IMR-90 (cell line): ENCODE measurements around the gene BLTP2. TPM values are rescaled to one million over a fixed set of nuclear protein-coding genes. Genes with fewer than 3 reads are reported as not detected.

Source experiments
- ATAC-seq: fragments of 200-7000 bp; cut with Tn5 transposase; 2 replicates; pipeline ENCODE4 v1.9.1; 2020; ENCODE audit warnings: low read depth, mild to moderate bottlenecking, moderate library complexity
- BruUV-seq: library from RNA; stranded (reverse); fragments of 400-500 nt; replicated peaks from 2 replicates; lab custom pipeline; 2021; lab: Mats Ljungman, UMichigan
- CTCF ChIA-PET: fragments of 300-600 bp; formaldehyde crosslinking; extraction: SDS; loops from one replicate; lab custom pipeline; 2021; ENCODE audit warnings: antibody characterized with exemption; lab: Yijun Ruan, JAX
- POLR2A ChIA-PET: fragments of 300-600 bp; sonication (Branson Sonifier 250); formaldehyde crosslinking; loops from one replicate; lab custom pipeline; 2022; ENCODE audit warnings: antibody characterized with exemption; ENCODE audit not compliant: unreplicated experiment; lab: Charles Lee
- DNase-seq: peaks from one replicate; pipeline ENCODE4 v3.0.0; 2013
- H2AFZ ChIP-seq: replicated peaks from 2 replicates; pipeline ENCODE3; 2013; ENCODE audit warnings: low read length, mild to moderate bottlenecking; ENCODE audit not compliant: poor library complexity
- H2AK5ac ChIP-seq: 2 replicates; pipeline ENCODE4 v1.6.1; 2013; ENCODE audit warnings: low read depth, low read length, inconsistent platforms
- H2AK9ac ChIP-seq: replicated peaks from 2 replicates; pipeline ENCODE3; 2013; ENCODE audit warnings: mild to moderate bottlenecking, low read depth, low read length, moderate library complexity; ENCODE audit not compliant: poor library complexity
- H2BK120ac ChIP-seq: 2 replicates; pipeline ENCODE4 v1.6.1; 2013; ENCODE audit warnings: low read depth, low read length, inconsistent platforms
- H2BK15ac ChIP-seq: 3 replicates; pipeline ENCODE4 v1.6.1; 2013; ENCODE audit warnings: low read depth, low read length, inconsistent platforms
- H2BK20ac ChIP-seq: 2 replicates; pipeline ENCODE4 v1.6.1; 2013; ENCODE audit warnings: low read depth, mild to moderate bottlenecking, inconsistent platforms, low read length, moderate library complexity
- H2BK5ac ChIP-seq: 2 replicates; pipeline ENCODE4 v1.6.1; 2013; ENCODE audit warnings: mild to moderate bottlenecking, low read depth, low read length, inconsistent platforms; ENCODE audit not compliant: poor library complexity, severe bottlenecking
- H3K14ac ChIP-seq: replicated peaks from 2 replicates; pipeline ENCODE4 v1.6.1; 2013; ENCODE audit warnings: low read depth, low read length, inconsistent platforms
- H3K18ac ChIP-seq: 2 replicates; pipeline ENCODE4 v1.6.1; 2013; ENCODE audit warnings: low read depth, low read length, control low read depth
- H3K23ac ChIP-seq: 2 replicates; pipeline ENCODE4 v1.6.1; 2013; ENCODE audit warnings: low read depth, low read length, inconsistent platforms
- H3K27ac ChIP-seq: 2 replicates; pipeline ENCODE4 v1.5.1; 2013; ENCODE audit warnings: mild to moderate bottlenecking, control low read depth, low read length; ENCODE audit not compliant: insufficient read depth
- H3K27me3 ChIP-seq: 2 replicates; pipeline ENCODE4 v1.6.1; 2013; ENCODE audit warnings: low read length; ENCODE audit not compliant: control insufficient read depth, insufficient read depth
- H3K36me3 ChIP-seq: 2 replicates; pipeline ENCODE4 v1.6.1; 2013; ENCODE audit warnings: low read length, mixed read lengths; ENCODE audit not compliant: control insufficient read depth, insufficient read depth
- H3K4ac ChIP-seq: 2 replicates; pipeline ENCODE4 v1.6.1; 2013; ENCODE audit warnings: low read depth, low read length, inconsistent platforms
- H3K4me1 ChIP-seq: 2 replicates; pipeline ENCODE4 v1.6.1; 2013; ENCODE audit warnings: low read length, mixed read lengths; ENCODE audit not compliant: control insufficient read depth, insufficient read depth
- H3K4me2 ChIP-seq: 2 replicates; pipeline ENCODE4 v1.6.1; 2013; ENCODE audit warnings: low read depth, mild to moderate bottlenecking, control low read depth, low read length, moderate library complexity
- H3K4me3 ChIP-seq: 2 replicates; pipeline ENCODE4 v1.5.1; 2013; ENCODE audit warnings: low read depth, mild to moderate bottlenecking, control low read depth, low read length, moderate library complexity; ENCODE audit not compliant: insufficient read depth
- H3K56ac ChIP-seq: 2 replicates; pipeline ENCODE4 v1.6.1; 2013; ENCODE audit warnings: low read length, inconsistent platforms; ENCODE audit not compliant: insufficient read depth; ENCODE audit errors: extremely low read depth
- H3K79me1 ChIP-seq, 2 experiments: 2 replicates each; pipeline ENCODE4 v1.6.1; 2013; ENCODE audit warnings: low read length in 2 of 2, inconsistent platforms in 1 of 2, low read depth in 1 of 2
- H3K9ac ChIP-seq: 2 replicates; pipeline ENCODE4 v1.6.1; 2013; ENCODE audit warnings: low read depth, low read length, control low read depth
- H3K9me1 ChIP-seq: 2 replicates; pipeline ENCODE4 v1.6.1; 2013; ENCODE audit warnings: low read length, inconsistent platforms; ENCODE audit not compliant: insufficient read depth
- H3K9me3 ChIP-seq: 2 replicates; pipeline ENCODE4 v1.6.1; 2013; ENCODE audit warnings: low read length; ENCODE audit not compliant: control insufficient read depth, insufficient read depth
- H4K20me1 ChIP-seq: 2 replicates; pipeline ENCODE4 v1.6.1; 2013; ENCODE audit warnings: low read length, inconsistent platforms; ENCODE audit not compliant: insufficient read depth
- H4K5ac ChIP-seq: 2 replicates; pipeline ENCODE4 v1.6.1; 2013; ENCODE audit warnings: mild to moderate bottlenecking, low read depth, low read length, control low read depth
- H4K8ac ChIP-seq, 2 experiments: 2 replicates each; pipeline ENCODE4 v1.6.1; 2013; ENCODE audit warnings: low read depth in 2 of 2, low read length in 2 of 2, control low read depth in 1 of 2, inconsistent platforms in 1 of 2
- H4K91ac ChIP-seq: 2 replicates; pipeline ENCODE4 v1.6.1; 2013; ENCODE audit warnings: low read depth, low read length, inconsistent platforms; ENCODE audit not compliant: insufficient read depth
- FOS ChIP-seq: fragments of 150-350 bp; IDR thresholded peaks from 2 replicates; pipeline ENCODE4 v1.6.1; 2016; ENCODE audit warnings: low read depth, low read length
- MXI1 ChIP-seq: IDR thresholded peaks from 2 replicates; pipeline ENCODE4 v1.6.1; 2012; ENCODE audit warnings: low read depth, mild to moderate bottlenecking, low read length, moderate library complexity, borderline replicate concordance
- NFE2L2 ChIP-seq: fragments of 150-350 bp; IDR thresholded peaks from 2 replicates; pipeline ENCODE4 v1.6.1; 2016; ENCODE audit warnings: low read depth, mild to moderate bottlenecking, low read length
- POLR2A ChIP-seq: IDR thresholded peaks from 2 replicates; pipeline ENCODE4 v1.6.1; 2012; ENCODE audit warnings: mild to moderate bottlenecking, low read depth, low read length
- RAD21 ChIP-seq: IDR thresholded peaks from 2 replicates; pipeline ENCODE4 v1.6.1; 2012; ENCODE audit warnings: low read length, improper control_type of control experiment
- RCOR1 ChIP-seq: IDR thresholded peaks from 2 replicates; pipeline ENCODE4 v1.6.1; 2012; ENCODE audit warnings: mild to moderate bottlenecking, low read length, improper control_type of control experiment; ENCODE audit not compliant: insufficient replicate concordance
- RFX5 ChIP-seq: IDR thresholded peaks from 2 replicates; pipeline ENCODE4 v1.8.0; 2012; ENCODE audit warnings: low read depth, mild to moderate bottlenecking, low read length, moderate library complexity
- SMC3 ChIP-seq: fragments of 150-350 bp; IDR thresholded peaks from 2 replicates; pipeline ENCODE4 v1.6.1; 2016; ENCODE audit warnings: low read depth, mild to moderate bottlenecking, antibody characterized with exemption, low read length, moderate library complexity
- WGBS, 2 experiments: methylation state at CpG; one replicate each; pipeline versions ENCODE4 v1.1.5 to v1.1.7; 2013; ENCODE audit warnings: missing lambda C conversion rate in 2 of 2; ENCODE audit not compliant: insufficient read length in 1 of 2; ENCODE audit errors: extremely low coverage in 2 of 2; 5-methylcytosine and 5-hydroxymethylcytosine counted together
- dilution Hi-C: fragments of 300-500 bp; cut with HindIII; formaldehyde crosslinking; loops from one replicate; pipeline ENCODE4 v1.14.3; 2018; ENCODE audit warnings: low sequenced_read_pairs; ENCODE audit not compliant: unreplicated experiment
- in situ Hi-C: fragments of 300-500 bp; cut with MboI; formaldehyde crosslinking; loops from 3 replicates; pipeline ENCODE4 v1.14.3; 2019; ENCODE audit warnings: low sequenced_read_pairs, inconsistent platforms, mixed read lengths
- intact Hi-C: fragments of 100-400 bp; cut with micrococcal nuclease; formaldehyde crosslinking; loops from 2 replicates; pipeline ENCODE4 v1.10.0; 2022
- polyA plus RNA-seq, 3 experiments: library from polyadenylated mRNA; depleted of rRNA; stranded (reverse); fragments of >200 nt; gene quantifications; 2 replicates each; pipeline ENCODE4 v1.2.3, GENCODE V29; 2012; ENCODE audit warnings: low replicate concordance in 1 of 3
- total RNA-seq: library from RNA; depleted of rRNA; stranded (reverse); fragments of >200 nt; gene quantifications from 2 replicates; pipeline ENCODE4 v1.2.3, GENCODE V29; 2012

BLTP2 gene
- total and polyA plus RNA-seq, 2 of the 4 experiments (the other 2 are of a cell fraction): 42.3 to 174 TPM

- Histone ChIP-seq H3K36me3 (peaks cover 81% of the 10 kb centered on the region), H2AK5ac (no peak overlapping the region), H3K79me1 (peaks cover 0 to 13% of the 10 kb centered on the region in 2 experiments; a peak in 2 of 4 replicates), H3K4me3 (no peak overlapping the region), H2BK20ac (no peak overlapping the region), H2AFZ (no peak overlapping the region), H3K27me3 (no peaks in the 10 kb centered on the region), H3K14ac (no peak overlapping the region), H2AK9ac (no peak overlapping the region), H3K4me1 (no peaks in the 10 kb centered on the region), H3K18ac (no peak overlapping the region), H4K8ac (no peak overlapping the region), H4K5ac (no peak overlapping the region), H3K27ac (no peak overlapping the region), H3K9ac (no peak overlapping the region), H3K4me2 (no peak overlapping the region), H2BK5ac (no peak overlapping the region), H4K20me1 (no peaks in the 10 kb centered on the region), H3K23ac (no peak overlapping the region), H3K56ac (no peak overlapping the region), H3K9me3 (no peaks in the 10 kb centered on the region), H2BK120ac (no peak overlapping the region), H3K4ac (no peak overlapping the region), H4K91ac (no peak overlapping the region), H3K9me1 (no peaks in the 10 kb centered on the region), H2BK15ac (no peak overlapping the region)
- ChIA-PET CTCF (no interaction called here), POLR2A (no interaction called here)
- no CpG with 5 or more reads among the region's 11 CpGs for WGBS, 2 experiments
- TF ChIP-seq RAD21: no peak
- no peak for TF ChIP-seq POLR2A
- no peak for TF ChIP-seq RFX5
- no peak for TF ChIP-seq FOS
- TF ChIP-seq NFE2L2: no peak
- TF ChIP-seq MXI1: no peak
- no peak for TF ChIP-seq RCOR1
- TF ChIP-seq SMC3: no peak
- no peak for ATAC-seq
- BruUV-seq: no TSS peak
- DNase-seq: no peak
- dilution Hi-C loops (no loop called here), in situ Hi-C loops (no loop called here), intact Hi-C loops (no loop called here)
These were observed 37.7 kb upstream of the BLTP2 start for GRCh38 chr17:28682655-28683054.
